ENCODE measurements around the gene CAPG. TPM values are rescaled to one million over a fixed set of nuclear protein-coding genes. Genes with fewer than 3 reads are reported as not detected.

Gene CAPG
- total and polyA plus RNA-seq, 10 of the 15 experiments (the other 5 are each of a cell fraction or from before 2014, with no cell fraction given) = 26.3 to 192 (median 100) TPM

- H3K4me3 ChIP-seq = no peak overlapping the region
- DNase-seq (ENCODE audit: low read depth, low spot score) (no peak), FAIRE-seq (no peak), ATAC-seq (no peak)
- H3K27ac ChIP-seq (ENCODE audit: control insufficient read depth, insufficient read depth) = no peak overlapping the region
- H3K36me3 ChIP-seq (ENCODE audit: control insufficient read depth in 2 of 2, insufficient read depth in 2 of 2, low read length in 1 of 2) = no peaks in the 10 kb centered on the region
- CTCF ChIA-PET = no interaction called here
- 82% methylated on average over 21 of the region's 21 CpGs for WGBS (ENCODE audit: insufficient coverage, insufficient replicate concordance, low lambda C conversion rate, missing lambda C conversion rate)
- H4K20me1 ChIP-seq (ENCODE audit: control insufficient read depth, insufficient read depth) = no peaks in the 10 kb centered on the region
- no peaks in the 10 kb centered on the region for H3K79me2 ChIP-seq (ENCODE audit: control insufficient read depth, insufficient read depth, low read length)
- POLR2A ChIA-PET = no interaction called here
- H3K4me1 ChIP-seq (ENCODE audit: control insufficient read depth, insufficient read depth, low read length) = peaks cover 8% of the 10 kb centered on the region; the same call in 1 of the 2 replicates
- intact Hi-C loops (cut with micrococcal nuclease; ENCODE audit: unreplicated experiment) = no loop called here
- H3K4me2 ChIP-seq (ENCODE audit: control insufficient read depth, insufficient read depth) = no peak overlapping the region
- no peak overlapping the region for H3K9ac ChIP-seq (ENCODE audit: control insufficient read depth, insufficient read depth, low read length)
- RAD21 ChIA-PET (ENCODE audit: unreplicated experiment) = no interaction called here
- BruUV-seq (replicated peaks) = no TSS peak
- no peak overlapping the region for H2AFZ ChIP-seq (ENCODE audit: control insufficient read depth, low read depth, low read length)
- H3K27me3 ChIP-seq (replicated peaks in 1 of 2; ENCODE audit: control insufficient read depth in 2 of 2, insufficient read depth in 2 of 2, low read length in 1 of 2) = no peaks in the 10 kb centered on the region
- in situ Hi-C loops (cut with MboI) = no loop called here
- SMC1A ChIA-PET (ENCODE audit: uncharacterized antibody, unreplicated experiment) = no interaction called here
- H3K9me3 ChIP-seq (replicated peaks; ENCODE audit: control insufficient read depth, insufficient read depth, low read length) = no peaks in the 10 kb centered on the region
- TF ChIP-seq NBN (IDR thresholded peaks at IDR 0.05) (no peak), POLR2AphosphoS2 (IDR thresholded peaks at IDR 0.05; ENCODE audit: low read depth, low read length) (no peak), YY1 (IDR thresholded peaks at IDR 0.05; ENCODE audit: low read depth, low read length) (no peak), IRF3 (IDR thresholded peaks at IDR 0.05) (no peak), ZNF274 (IDR thresholded peaks at IDR 0.05; ENCODE audit: insufficient read depth, insufficient read length) (no peak), USF2 (IDR thresholded peaks at IDR 0.05; ENCODE audit: borderline replicate concordance, low read depth, low read length) (no peak), BMI1 (IDR thresholded peaks at IDR 0.05; ENCODE audit: borderline replicate concordance) (no peak), TARDBP (IDR thresholded peaks at IDR 0.05; ENCODE audit: borderline replicate concordance) (no peak), ZNF687 (IDR thresholded peaks at IDR 0.05) (no peak), HDGF (IDR thresholded peaks at IDR 0.05) (no peak), ZNF592 (IDR thresholded peaks at IDR 0.05) (no peak)
These were observed 25.2 kb upstream of the CAPG start for GRCh38 chr2:85435220-85435958.
